Activated CD8-positive, alpha-beta T cell treated with anti-CD3 and anti-CD28 coated beads, Interleukin-2, amount 10 ng/mL, durations not matched to agents 7 days and 5 days (primary cell): ENCODE measurements around the gene MED31. TPM values are rescaled to one million over a fixed set of nuclear protein-coding genes. Genes with fewer than 3 reads are reported as not detected.

Experiments
- ATAC-seq: fragments of 150-1000 bp; cut with Tn5 transposase; one replicate; pipeline ENCODE4 v1.10.0; 2021; ENCODE audit warnings: moderate library complexity
- CTCF ChIA-PET: fragments of 350-600 bp; sonication (Branson Sonifier 250); formaldehyde crosslinking; loops from one replicate; lab custom pipeline; 2021; ENCODE audit warnings: antibody characterized with exemption; lab: Charles Lee
- POLR2A ChIA-PET: fragments of 350-600 bp; sonication (Branson Sonifier 250); formaldehyde crosslinking; loops from one replicate; lab custom pipeline; 2021; ENCODE audit warnings: antibody characterized with exemption; lab: Charles Lee
- DNase-seq: peaks from one replicate; pipeline ENCODE4 v3.0.0-alpha.2; 2020
- H3K27ac Mint-ChIP-seq: one replicate; pipeline ENCODE4 v1.8.0; 2021; ENCODE audit warnings: mild to moderate bottlenecking, mixed read lengths
- H3K27me3 Mint-ChIP-seq: one replicate; pipeline ENCODE4 v1.8.0; 2021; ENCODE audit warnings: low read depth, mixed read lengths
- H3K36me3 Mint-ChIP-seq: one replicate; pipeline ENCODE4 v1.8.0; 2021; ENCODE audit warnings: low read depth, mixed read lengths
- H3K4me1 Mint-ChIP-seq: one replicate; pipeline ENCODE4 v1.8.0; 2021; ENCODE audit warnings: low read depth, mixed read lengths
- H3K4me3 Mint-ChIP-seq: one replicate; pipeline ENCODE4 v1.8.0; 2021; ENCODE audit warnings: mild to moderate bottlenecking, mixed read lengths
- H3K9me3 Mint-ChIP-seq: one replicate; pipeline ENCODE4 v1.8.0; 2022; ENCODE audit warnings: mixed read lengths; ENCODE audit not compliant: insufficient read depth
- total RNA-seq, 2 experiments: library from RNA; stranded (reverse); gene quantifications; one replicate each; pipeline ENCODE4 v1.2.3, GENCODE V29; 2021

The MED31 gene
- total RNA-seq, 2 experiments from 2014 or later, result 16.9 to 20.2 TPM

DNA sequence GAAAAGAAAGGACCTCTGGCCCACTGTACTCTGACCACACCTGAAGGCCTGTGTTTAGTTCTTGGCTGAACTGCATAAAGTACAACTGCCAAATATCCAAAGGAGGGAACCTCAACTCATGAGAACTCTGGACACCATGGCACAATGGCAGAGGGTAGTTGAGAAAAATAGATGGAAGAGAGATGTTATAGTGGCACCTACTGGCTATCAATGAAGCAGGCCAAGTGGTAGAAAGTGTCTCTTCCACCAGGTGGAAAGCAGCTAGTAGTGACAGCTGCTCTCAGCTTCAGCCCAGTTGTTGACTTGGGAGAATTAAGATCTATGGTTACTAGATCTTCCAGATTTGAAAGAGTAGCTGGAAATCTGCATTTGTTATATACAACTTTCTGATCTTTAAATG lies 3.2 kb downstream of the MED31 start:
- Mint-ChIP-seq H3K9me3 (no peaks in the 10 kb centered on the region), H3K4me3 (no peak overlapping the region), H3K36me3 (peaks cover 52% of the 10 kb centered on the region), H3K4me1 (peaks cover 59% of the 10 kb centered on the region), H3K27me3 (no peaks in the 10 kb centered on the region), H3K27ac (no peak overlapping the region)
- CTCF ChIA-PET, result interaction anchor here (0.6 to 2.4 kb wide), 11 partner anchors 10 to 176 kb away, joined by 3 to 24 read pairs (median 3); a partner anchor contains a TSS
- POLR2A ChIA-PET, result no interaction called here
- ATAC-seq, result no peak
- DNase-seq, result no peak

DNA sequence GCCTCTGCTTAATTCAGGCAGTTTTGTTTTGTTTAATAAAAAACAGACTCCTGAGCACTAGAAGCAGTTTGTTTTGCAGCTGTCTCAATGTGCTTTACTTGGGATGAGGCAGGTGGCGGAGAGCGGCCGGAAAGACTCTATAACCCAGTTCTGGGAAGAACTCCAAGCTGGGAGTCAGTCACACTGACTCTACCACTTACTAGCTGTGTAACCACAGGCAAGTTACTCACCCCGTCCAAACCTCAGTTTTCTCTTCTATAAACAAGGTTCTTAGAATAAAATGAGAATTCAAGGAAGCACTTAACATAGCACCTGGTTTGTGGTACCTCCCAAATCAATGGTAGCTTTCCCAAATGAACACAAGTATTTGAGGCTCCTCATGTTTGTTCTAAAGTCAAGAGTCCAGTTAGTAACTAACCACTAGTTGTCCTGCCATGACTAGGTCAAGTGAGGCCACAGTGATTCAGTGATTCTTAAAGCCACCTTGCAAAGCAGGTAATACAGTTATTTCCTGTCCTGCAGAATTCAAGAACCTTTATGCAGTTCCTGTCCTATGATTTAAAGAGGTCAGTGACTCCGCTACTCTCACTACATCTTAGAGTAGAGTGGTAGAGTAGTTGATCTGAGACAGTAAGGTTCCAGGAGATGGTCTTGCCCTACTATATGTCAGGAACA lies 7.8 kb downstream of the MED31 start:
- no peak for ATAC-seq
- CTCF ChIA-PET, result no interaction called here
- Mint-ChIP-seq H3K27me3 (no peaks in the 10 kb centered on the region), H3K36me3 (peaks cover 58% of the 10 kb centered on the region), H3K9me3 (no peaks in the 10 kb centered on the region), H3K4me1 (peaks cover 64% of the 10 kb centered on the region), H3K4me3 (no peak overlapping the region), H3K27ac (no peak overlapping the region)
- no peak for DNase-seq
- POLR2A ChIA-PET, result no interaction called here

DNA sequence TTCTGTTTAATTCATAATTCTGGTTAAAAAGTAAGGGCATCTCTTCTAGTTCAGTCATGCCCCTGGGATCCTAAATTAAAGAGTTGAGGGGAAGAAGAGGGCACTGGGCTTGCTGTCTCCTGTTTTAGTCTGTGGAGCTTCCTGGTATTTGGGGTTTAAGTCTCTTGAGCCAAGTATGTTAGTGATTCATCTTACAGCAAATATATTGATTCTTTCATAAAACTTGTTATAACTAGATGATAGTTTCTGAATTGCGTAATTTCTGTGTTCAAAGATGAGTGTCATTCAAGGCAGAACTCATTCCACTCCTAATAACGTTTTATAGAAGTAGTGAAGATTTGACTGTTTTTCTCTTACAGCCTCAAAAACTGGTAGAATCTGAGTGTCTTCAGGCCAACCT lies 8.8 kb downstream of the MED31 start:
- peaks cover 48% of the 10 kb centered on the region for H3K36me3 Mint-ChIP-seq
- CTCF ChIA-PET, result interaction anchor here (1.2 to 1.3 kb wide), 2 partner anchors 18 to 24 kb away, joined by 3 read pairs; no protein-coding TSS in a partner anchor
- H3K9me3 Mint-ChIP-seq, result no peaks in the 10 kb centered on the region
- no peaks in the 10 kb centered on the region for H3K27me3 Mint-ChIP-seq
- peak overlapping the region; percentile 94 for H3K4me3 Mint-ChIP-seq
- peaks cover 65% of the 10 kb centered on the region for H3K4me1 Mint-ChIP-seq
- DNase-seq, result no peak
- no peak for ATAC-seq
- H3K27ac Mint-ChIP-seq, result peak overlapping the region; percentile 57
- POLR2A ChIA-PET, result interaction anchor here (4.9 kb wide), 1 partner anchor 8 kb away, joined by 36 read pairs; the partner anchor contains the start of genes C17orf100 and MED31

DNA sequence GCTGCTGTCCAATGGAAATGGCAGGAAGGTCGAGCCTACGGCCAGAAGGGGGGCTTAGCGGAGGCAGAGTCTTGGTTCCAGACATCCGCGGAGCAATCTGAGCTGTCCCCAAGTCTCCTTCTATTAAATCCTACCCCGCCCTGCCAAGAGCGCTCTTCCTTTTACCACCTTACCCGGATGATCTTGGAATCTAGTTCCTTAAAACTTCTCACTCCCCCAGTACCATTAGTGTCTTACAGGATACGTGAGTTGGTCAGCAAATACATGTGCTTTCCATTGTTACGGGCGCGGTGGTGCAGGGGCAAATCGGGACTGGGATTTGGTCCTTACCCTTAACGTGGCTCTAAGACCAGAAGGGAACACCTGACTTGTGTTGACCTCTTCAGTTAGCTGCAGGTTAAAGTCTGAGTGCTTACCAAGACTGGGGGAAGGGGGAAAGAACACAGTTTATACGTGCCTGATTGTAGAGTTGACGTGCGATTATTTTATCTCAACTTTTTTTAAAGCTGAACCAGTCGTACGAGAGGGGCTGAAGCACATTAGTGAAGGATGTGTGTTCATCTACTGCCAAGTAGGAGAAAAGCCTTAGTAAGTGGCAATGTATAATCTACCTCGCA lies 10.1 kb downstream of the MED31 start:
- Mint-ChIP-seq H3K36me3 (peaks cover 42% of the 10 kb centered on the region), H3K4me1 (peaks cover 61% of the 10 kb centered on the region), H3K27me3 (no peaks in the 10 kb centered on the region), H3K27ac (peak overlapping the region; percentile 98), H3K4me3 (peak overlapping the region; percentile 94), H3K9me3 (no peaks in the 10 kb centered on the region)
- ATAC-seq, result no peak
- CTCF ChIA-PET, result interaction anchor here (0.9 to 1.7 kb wide), 7 partner anchors 9 to 362 kb away, joined by 3 to 7 read pairs (median 3); partner anchors contain the start of genes C17orf100 and MED31
- POLR2A ChIA-PET, result interaction anchor here (0.6 to 4.9 kb wide), 5 partner anchors 9 to 1915 kb away, joined by 3 to 36 read pairs (median 3); partner anchors contain the start of genes C17orf100 and MED31
- DNase-seq, result no peak

DNA sequence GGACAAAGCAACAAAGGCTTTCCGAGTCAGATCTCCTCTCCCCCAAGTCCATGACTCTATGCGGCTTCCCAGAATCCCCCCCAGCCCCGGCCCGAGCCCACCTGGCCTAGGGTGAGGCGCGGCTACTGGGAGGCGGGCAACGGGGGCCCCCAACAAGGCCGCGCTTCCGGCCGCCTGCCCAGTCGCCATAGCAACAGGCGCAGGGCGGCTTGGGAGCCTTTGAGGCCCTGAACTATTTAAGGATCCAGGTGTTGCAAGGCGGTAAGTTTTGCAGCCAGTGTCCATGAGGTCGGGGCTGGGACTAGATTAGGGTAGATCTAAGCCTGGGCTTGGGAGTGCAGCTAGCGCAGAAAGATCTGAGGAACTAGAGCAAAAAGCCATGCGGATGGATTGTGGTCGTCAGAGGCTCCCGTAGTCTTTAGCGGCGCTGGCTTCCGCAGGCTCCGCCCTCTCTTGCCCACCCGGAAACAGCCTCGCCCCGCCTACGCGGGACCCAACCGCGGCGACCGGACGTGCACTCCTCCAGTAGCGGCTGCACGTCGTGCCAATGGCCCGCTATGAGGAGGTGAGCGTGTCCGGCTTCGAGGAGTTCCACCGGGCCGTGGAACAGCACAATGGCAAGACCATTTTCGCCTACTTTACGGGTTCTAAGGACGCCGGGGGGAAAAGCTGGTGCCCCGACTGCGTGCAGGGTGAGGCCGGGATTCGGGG lies 10.7 kb downstream of the MED31 start, which contains the start of the genes KIAA0753 and TXNDC17:
Gene KIAA0753, minus strand, starts transcription at position 176 of the 711 bp plus-strand sequence. CDS start 5,608 bp downstream, outside the sequence.
Gene TXNDC17, plus strand, starts transcription at position 525 of the 711 bp plus-strand sequence. Its CDS starts 23 bp downstream, at position 548.
- DNase-seq (peak; percentile 95), ATAC-seq (peak; percentile 86)
- Mint-ChIP-seq H3K4me1 (peaks cover 61% of the 10 kb centered on the region), H3K27ac (peak within 1 kb of the TSS; percentile 98), H3K9me3 (no peaks in the 10 kb centered on the region), H3K27me3 (no peaks in the 10 kb centered on the region), H3K36me3 (peaks cover 42% of the 10 kb centered on the region), H3K4me3 (peak within 1 kb of the TSS; percentile 94)
- ChIA-PET POLR2A (interaction anchor here (0.7 to 4.9 kb wide), 4 partner anchors 10 to 1915 kb away, joined by 3 to 36 read pairs (median 4); partner anchors contain the start of genes C17orf100 and MED31), CTCF (interaction anchor here (0.9 to 1.7 kb wide), 4 partner anchors 11 to 363 kb away, joined by 3 to 5 read pairs (median 4); partner anchors contain the start of genes C17orf100 and MED31)

DNA sequence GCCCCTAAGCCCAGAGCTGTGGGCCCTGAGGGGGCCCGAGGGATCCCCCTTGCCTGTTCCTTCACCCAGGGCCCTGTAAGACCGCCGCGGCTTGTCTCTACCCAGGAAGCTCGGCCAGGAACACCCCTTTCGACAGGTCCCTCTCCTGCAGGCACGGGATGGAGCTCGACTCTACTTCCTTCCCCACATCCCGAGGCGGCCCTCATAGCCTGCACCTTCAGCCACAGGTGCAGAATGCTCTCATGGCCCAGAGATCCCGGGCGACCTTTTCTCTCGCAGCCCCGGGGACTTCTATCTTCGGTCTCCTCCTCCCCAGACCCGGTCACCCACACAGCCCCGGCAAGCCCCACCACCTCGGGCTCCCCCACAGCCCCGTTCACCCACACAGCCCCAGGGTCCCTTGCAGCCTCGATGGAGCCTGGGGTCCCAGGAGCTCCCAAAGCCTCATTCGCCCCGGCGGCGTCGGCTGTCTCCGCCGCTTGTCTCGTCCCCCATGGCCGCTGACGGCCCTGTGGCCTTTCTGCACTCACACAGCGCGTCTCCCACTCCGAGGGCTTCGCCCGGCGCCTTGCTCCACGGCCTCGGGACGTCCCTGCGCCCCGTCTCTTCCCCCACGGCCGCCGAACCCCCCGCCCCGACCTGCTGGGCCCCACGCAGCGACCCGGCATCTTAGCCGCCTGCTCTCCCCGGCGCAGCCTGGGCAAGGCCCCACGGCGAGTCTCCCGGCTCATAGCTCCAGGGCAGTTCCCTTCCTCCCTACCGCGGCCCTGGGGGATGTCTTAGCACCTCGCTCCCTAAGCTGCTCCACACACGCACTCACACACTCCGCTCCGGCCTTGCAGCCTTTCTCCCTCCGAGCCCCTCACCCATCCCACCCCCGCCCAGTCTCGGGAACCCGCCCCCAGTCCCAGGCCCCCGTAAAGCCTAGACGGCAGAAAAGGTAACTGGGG lies 11.5 kb downstream of the MED31 start:
- ATAC-seq, result peak; percentile 45
- no peaks in the 10 kb centered on the region for H3K9me3 Mint-ChIP-seq
- H3K27me3 Mint-ChIP-seq, result no peaks in the 10 kb centered on the region
- H3K4me1 Mint-ChIP-seq, result peaks cover 57% of the 10 kb centered on the region
- peak overlapping the region; percentile 94 for H3K4me3 Mint-ChIP-seq
- ChIA-PET POLR2A (interaction anchor here (0.7 to 4.9 kb wide), 5 partner anchors 11 to 116 kb away, joined by 3 to 36 read pairs (median 3); partner anchors contain the start of genes C17orf100, MED31 and XAF1), CTCF (interaction anchor here (1.0 to 3.1 kb wide), 2 partner anchors 9 to 12 kb away, joined by 3 to 11 read pairs; partner anchors contain the start of genes C17orf100 and MED31)
- H3K36me3 Mint-ChIP-seq, result peaks cover 38% of the 10 kb centered on the region
- H3K27ac Mint-ChIP-seq, result peak overlapping the region; percentile 98
- DNase-seq, result peak; percentile 44

DNA sequence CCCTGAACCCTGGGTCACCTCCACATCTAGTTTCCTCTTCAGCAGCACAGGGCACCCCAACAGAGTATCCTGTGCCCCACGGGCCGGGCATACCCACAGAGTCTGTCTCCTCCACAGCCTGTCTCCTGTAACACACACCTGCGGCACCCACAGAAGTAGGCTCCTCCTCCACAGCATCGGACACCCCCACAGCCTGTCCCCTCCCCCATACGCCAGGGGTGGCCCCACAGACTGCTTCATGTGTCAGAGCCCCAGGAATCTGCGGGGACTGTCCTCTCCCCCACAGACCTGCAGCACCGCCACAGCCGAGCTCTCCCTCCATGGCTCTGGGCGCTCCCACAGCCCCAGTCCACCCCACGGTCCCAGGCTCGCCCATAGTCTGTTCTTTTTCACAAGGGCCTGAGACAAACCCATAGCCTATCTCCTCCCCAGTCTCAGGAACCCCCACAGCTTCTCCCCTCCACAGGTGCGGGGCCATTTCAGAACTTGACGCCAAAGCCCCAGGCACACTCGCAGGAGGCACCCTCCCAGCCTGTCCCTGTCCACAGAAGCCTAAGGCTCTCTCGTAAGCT lies 12.3 kb downstream of the MED31 start:
- ATAC-seq, result no peak

DNA sequence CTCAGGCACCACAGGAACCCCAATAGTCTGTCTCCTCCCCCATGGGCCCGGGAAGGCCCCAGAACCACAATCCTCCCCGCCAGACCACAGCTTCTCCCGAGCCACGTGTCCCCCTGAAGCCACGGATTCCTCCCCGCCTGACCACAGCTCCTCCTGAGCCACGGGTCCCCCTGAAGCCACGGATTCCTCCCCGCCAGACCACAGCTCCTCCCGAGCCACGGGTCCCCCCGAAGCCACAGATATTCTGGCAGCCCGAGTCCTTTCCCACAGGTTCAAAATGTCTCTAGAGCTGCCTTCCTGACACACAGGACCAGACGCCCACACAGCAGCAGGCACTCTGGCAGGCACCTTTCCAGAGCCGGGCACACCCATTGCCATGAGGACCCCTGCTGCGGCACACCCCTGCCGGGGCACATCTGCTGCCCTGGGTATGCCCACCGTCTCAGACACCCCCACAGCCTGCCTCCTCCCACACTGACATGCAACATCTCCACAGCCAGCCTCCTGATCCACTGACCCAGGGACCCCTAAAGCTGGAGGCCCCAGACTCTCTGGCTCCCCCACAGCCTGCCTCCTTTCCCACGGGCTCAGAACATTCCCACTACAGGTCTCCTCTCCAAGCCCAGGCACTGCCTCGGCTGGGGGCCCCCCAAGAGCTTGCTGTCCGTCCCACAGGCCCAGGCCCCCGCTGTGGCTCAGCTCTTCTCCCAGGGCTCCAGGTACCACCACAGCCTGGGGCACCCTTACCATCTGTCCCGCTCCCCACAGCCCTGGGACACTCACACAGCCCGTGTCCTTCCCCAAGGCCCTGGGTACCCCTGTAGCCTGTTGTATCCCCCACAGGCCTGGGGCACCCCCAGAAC lies 13.1 kb downstream of the MED31 start:
- Mint-ChIP-seq H3K4me1 (peaks cover 41% of the 10 kb centered on the region), H3K36me3 (peaks cover 34% of the 10 kb centered on the region), H3K27ac (peak overlapping the region; percentile 12), H3K4me3 (peak overlapping the region; percentile 94), H3K9me3 (no peaks in the 10 kb centered on the region), H3K27me3 (no peaks in the 10 kb centered on the region)
- ChIA-PET CTCF (interaction anchor here (3.1 kb wide), 1 partner anchor 10 kb away, joined by 11 read pairs; no protein-coding TSS in a partner anchor), POLR2A (interaction anchor here (0.5 to 4.9 kb wide), 3 partner anchors 12 to 1152 kb away, joined by 3 to 36 read pairs (median 3); partner anchors contain the start of genes C17orf100, MED31 and MIS12)
- DNase-seq (no peak), ATAC-seq (no peak)

More for the DNA sequence above, 12.3 kb downstream of the MED31 start:
- H3K36me3 Mint-ChIP-seq, result peaks cover 36% of the 10 kb centered on the region
- ChIA-PET CTCF (interaction anchor here (1.0 to 3.1 kb wide), 2 partner anchors 9 to 12 kb away, joined by 3 to 11 read pairs; partner anchors contain the start of genes C17orf100 and MED31), POLR2A (interaction anchor here (0.7 to 4.9 kb wide), 5 partner anchors 11 to 116 kb away, joined by 3 to 36 read pairs (median 3); partner anchors contain the start of genes C17orf100, MED31 and XAF1)
- H3K4me3 Mint-ChIP-seq, result peak overlapping the region; percentile 94
- DNase-seq, result no peak
- peak overlapping the region; percentile 98 for H3K27ac Mint-ChIP-seq
- no peaks in the 10 kb centered on the region for H3K27me3 Mint-ChIP-seq
- H3K9me3 Mint-ChIP-seq, result no peaks in the 10 kb centered on the region
- H3K4me1 Mint-ChIP-seq, result peaks cover 50% of the 10 kb centered on the region

DNA sequence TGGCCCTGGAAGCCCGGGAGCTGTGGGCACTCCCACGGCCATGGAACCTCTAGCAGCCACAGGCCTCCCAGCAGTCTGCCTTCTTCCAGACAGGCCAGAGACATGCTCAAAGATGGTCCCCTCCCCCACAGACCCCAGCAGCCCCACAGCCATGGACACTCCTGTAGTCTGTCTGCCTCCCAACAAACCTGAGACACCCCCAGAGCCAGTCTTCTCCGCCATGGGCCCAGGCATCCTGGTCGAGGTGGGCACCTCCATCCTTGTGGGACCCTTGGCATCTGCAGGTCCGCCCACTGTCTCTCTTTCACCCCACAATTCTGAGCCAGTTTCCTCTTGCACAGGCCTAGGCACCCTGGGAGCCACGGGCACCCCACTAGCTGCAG lies 14.0 kb downstream of the MED31 start:
- POLR2A ChIA-PET, result interaction anchor here (0.5 to 0.6 kb wide), 2 partner anchors 1151 kb away, joined by 3 to 4 read pairs; partner anchors contain the start of genes DERL2 and MIS12
- Mint-ChIP-seq H3K4me1 (peaks cover 33% of the 10 kb centered on the region), H3K27me3 (no peaks in the 10 kb centered on the region), H3K36me3 (peaks cover 35% of the 10 kb centered on the region), H3K27ac (no peak overlapping the region), H3K9me3 (no peaks in the 10 kb centered on the region), H3K4me3 (no peak overlapping the region)
- CTCF ChIA-PET, result interaction anchor here (3.1 kb wide), 1 partner anchor 11 kb away, joined by 11 read pairs; no protein-coding TSS in a partner anchor
- DNase-seq (no peak), ATAC-seq (no peak)
